BLaER1 (cell line): ENCODE measurements around the gene PSMD11.
"Not testable (repeated sequence)": the region's sequence is repeated elsewhere in the genome, so short reads cannot be mapped to it uniquely, and the experiment has no call there.

Source experiments
- H3K27ac ChIP-seq: shearing (Covaris generic); formaldehyde crosslinking; 2 replicates; pipeline ENCODE4 v1.8.1; 2022
- H3K27me3 ChIP-seq: shearing (Covaris generic); formaldehyde crosslinking; 2 replicates; pipeline ENCODE4 v1.8.1; 2022
- H3K36me3 ChIP-seq: shearing (Covaris generic); formaldehyde crosslinking; 2 replicates; pipeline ENCODE4 v1.8.1; 2022
- H3K4me1 ChIP-seq: shearing (Covaris generic); formaldehyde crosslinking; 2 replicates; pipeline ENCODE4 v1.8.1; 2022
- H3K4me2 ChIP-seq: shearing (Covaris generic); formaldehyde crosslinking; 2 replicates; pipeline ENCODE4 v1.8.1; 2022
- H3K4me3 ChIP-seq: shearing (Covaris generic); formaldehyde crosslinking; 2 replicates; pipeline ENCODE4 v1.8.1; 2022
- H3K9ac ChIP-seq: shearing (Covaris generic); formaldehyde crosslinking; 2 replicates; pipeline ENCODE4 v1.8.1; 2022
- H3K9me3 ChIP-seq: shearing (Covaris generic); formaldehyde crosslinking; 2 replicates; pipeline ENCODE4 v1.8.1; 2022
- H4K20me1 ChIP-seq: shearing (Covaris generic); formaldehyde crosslinking; 2 replicates; pipeline ENCODE4 v1.8.1; 2022
- Cebpa-rat ChIP-seq: shearing (Covaris generic); IDR thresholded peaks from 2 replicates; pipeline ENCODE4 v1.8.1; 2022

The PSMD11 gene

GRCh38 chr17:32518646-32519227, 74.4 kb downstream of the PSMD11 start:
- H3K4me2 ChIP-seq, result peak overlapping the region; percentile 94
- H3K9ac ChIP-seq, result peak overlapping the region; percentile 53; the same call in 1 of the 2 replicates
- no peak for TF ChIP-seq Cebpa-rat
- H3K9me3 ChIP-seq, result no peaks in the 10 kb centered on the region
- no peaks in the 10 kb centered on the region for H3K36me3 ChIP-seq
- peaks cover 88% of the 10 kb centered on the region for H3K4me1 ChIP-seq
- H3K4me3 ChIP-seq, result peak overlapping the region; percentile 65
- H4K20me1 ChIP-seq, result no peaks in the 10 kb centered on the region
- peak overlapping the region; percentile 61 for H3K27ac ChIP-seq
- H3K27me3 ChIP-seq, result no peaks in the 10 kb centered on the region

- H3K4me3 ChIP-seq, result peak overlapping the region; percentile 65
- no peaks in the 10 kb centered on the region for H3K27me3 ChIP-seq
- H3K9ac ChIP-seq, result peak overlapping the region; percentile 53
- H3K36me3 ChIP-seq, result no peaks in the 10 kb centered on the region
- H3K4me2 ChIP-seq, result peak overlapping the region; percentile 94
- no peaks in the 10 kb centered on the region for H4K20me1 ChIP-seq
- TF ChIP-seq Cebpa-rat, result no peak
- H3K9me3 ChIP-seq, result no peaks in the 10 kb centered on the region
- peaks cover 95% of the 10 kb centered on the region for H3K4me1 ChIP-seq
- peak overlapping the region; percentile 61 for H3K27ac ChIP-seq
These were observed 75.2 kb downstream of the PSMD11 start for GRCh38 chr17:32519228-32520103.

DNA sequence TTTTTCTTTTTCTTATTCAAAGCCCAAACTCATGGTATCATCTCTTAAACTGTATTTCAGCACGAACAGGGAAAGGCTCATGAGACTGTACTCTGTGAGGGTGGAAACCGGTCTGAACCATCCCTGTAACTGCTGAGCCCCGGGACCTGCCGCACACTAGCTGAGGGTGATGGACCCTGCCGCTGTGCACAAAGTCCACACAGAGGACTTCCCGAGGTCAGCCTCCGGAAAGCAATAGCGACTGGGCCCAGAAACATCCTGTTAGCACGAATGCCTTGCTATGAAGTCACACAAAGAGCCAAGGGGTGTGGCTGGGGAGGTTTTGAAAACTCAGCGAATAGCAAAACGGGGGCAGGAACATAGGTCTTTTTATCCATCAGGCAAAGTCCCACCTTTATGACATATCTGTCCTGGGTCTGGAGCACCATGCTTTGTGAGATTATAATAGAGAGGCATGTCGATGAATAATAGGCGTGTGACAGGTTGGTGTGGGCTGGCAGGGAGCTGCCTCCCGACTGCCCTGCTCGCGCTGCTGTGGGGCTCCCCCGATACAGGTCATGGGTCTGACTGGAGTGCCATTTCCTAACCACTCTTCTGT, 75.9 kb downstream of the PSMD11 start:
- H3K27ac ChIP-seq, result peak overlapping the region; percentile 61
- H4K20me1 ChIP-seq, result no peaks in the 10 kb centered on the region
- H3K36me3 ChIP-seq, result no peaks in the 10 kb centered on the region
- peak overlapping the region; percentile 53; the same call in 1 of the 2 replicates for H3K9ac ChIP-seq
- no peaks in the 10 kb centered on the region for H3K9me3 ChIP-seq
- H3K27me3 ChIP-seq, result no peaks in the 10 kb centered on the region
- TF ChIP-seq Cebpa-rat, result no peak
- H3K4me2 ChIP-seq, result peak overlapping the region; percentile 94
- peaks cover 97% of the 10 kb centered on the region for H3K4me1 ChIP-seq
- H3K4me3 ChIP-seq, result peak overlapping the region; percentile 65

GRCh38 chr17:32520737-32521404, 76.6 kb downstream of the PSMD11 start:
- H3K9ac ChIP-seq, result no peak overlapping the region
- no peaks in the 10 kb centered on the region for H4K20me1 ChIP-seq
- no peak overlapping the region for H3K4me3 ChIP-seq
- H3K4me1 ChIP-seq, result peaks cover 97% of the 10 kb centered on the region
- H3K27ac ChIP-seq, result no peak overlapping the region
- H3K27me3 ChIP-seq, result no peaks in the 10 kb centered on the region
- no peak for TF ChIP-seq Cebpa-rat
- H3K36me3 ChIP-seq, result no peaks in the 10 kb centered on the region
- H3K4me2 ChIP-seq, result peak overlapping the region; percentile 94
- H3K9me3 ChIP-seq, result no peaks in the 10 kb centered on the region

GRCh38 chr17:32523017-32523680, 78.8 kb downstream of the PSMD11 start:
- TF ChIP-seq Cebpa-rat, result no peak
- peak overlapping the region; percentile 30; the same call in 1 of the 2 replicates for H3K9ac ChIP-seq
- peak overlapping the region; percentile 73 for H3K4me2 ChIP-seq
- H3K27me3 ChIP-seq, result no peaks in the 10 kb centered on the region
- H3K4me3 ChIP-seq, result no peak overlapping the region; the same call in 1 of the 2 replicates
- H3K9me3 ChIP-seq, result no peaks in the 10 kb centered on the region
- H3K27ac ChIP-seq, result peak overlapping the region; percentile 81
- peaks cover 97% of the 10 kb centered on the region for H3K4me1 ChIP-seq
- no peaks in the 10 kb centered on the region for H3K36me3 ChIP-seq
- H4K20me1 ChIP-seq, result no peaks in the 10 kb centered on the region

DNA sequence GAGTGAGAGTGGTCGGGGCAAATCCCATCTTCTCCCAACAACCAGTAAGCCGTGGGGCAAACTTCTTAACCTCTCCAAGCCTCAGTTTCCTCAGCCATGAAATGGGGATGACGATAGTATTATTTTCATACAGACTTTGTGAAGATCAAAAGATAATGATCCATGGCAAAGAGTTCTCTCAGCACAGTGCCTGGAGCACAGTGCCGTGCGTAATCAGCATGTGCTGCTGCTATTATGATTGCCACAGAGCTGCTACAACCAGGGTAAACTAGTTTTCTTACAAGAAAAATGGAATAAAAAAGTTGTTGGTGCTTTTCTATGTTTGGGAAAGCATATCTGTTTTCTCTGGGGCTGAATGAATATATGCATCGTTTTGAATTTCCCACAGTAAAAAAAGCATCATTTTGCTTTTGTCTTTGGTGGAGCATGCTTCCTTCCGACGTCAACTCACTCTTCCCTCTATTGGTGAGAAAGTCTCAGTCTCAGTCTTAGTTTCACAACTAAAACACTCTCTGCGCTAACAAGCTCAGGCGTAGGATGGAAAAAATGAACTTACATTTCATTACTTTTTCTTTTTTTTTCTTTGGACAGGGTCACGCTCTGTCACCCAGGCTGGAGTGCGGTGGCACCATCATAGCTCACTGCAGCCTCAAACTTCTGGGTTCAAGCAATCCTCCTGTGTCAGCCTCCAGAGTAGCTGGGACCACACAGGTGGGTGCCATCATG, 79.7 kb downstream of the PSMD11 start:
- Histone ChIP-seq H3K27ac (peak overlapping the region; percentile 81), H3K27me3 (no peaks in the 10 kb centered on the region), H3K9ac (peak overlapping the region; percentile 34; the same call in 1 of the 2 replicates), H3K4me2 (peak overlapping the region; percentile 73), H4K20me1 (no peaks in the 10 kb centered on the region), H3K36me3 (no peaks in the 10 kb centered on the region), H3K9me3 (no peaks in the 10 kb centered on the region), H3K4me3 (peak overlapping the region; percentile 32; the same call in 1 of the 2 replicates), H3K4me1 (peaks cover 97% of the 10 kb centered on the region)
- TF ChIP-seq Cebpa-rat, result no peak

GRCh38 chr17:32524553-32524880, 80.2 kb downstream of the PSMD11 start:
- Histone ChIP-seq H3K9ac (peak overlapping the region; percentile 34), H3K27ac (peak overlapping the region; percentile 81), H3K4me2 (peak overlapping the region; percentile 73), H3K4me1 (peaks cover 100% of the 10 kb centered on the region)
- H3K4me3 ChIP-seq, H3K27me3 ChIP-seq, H4K20me1 ChIP-seq, H3K36me3 ChIP-seq, H3K9me3 ChIP-seq: not testable (repeated sequence)

DNA sequence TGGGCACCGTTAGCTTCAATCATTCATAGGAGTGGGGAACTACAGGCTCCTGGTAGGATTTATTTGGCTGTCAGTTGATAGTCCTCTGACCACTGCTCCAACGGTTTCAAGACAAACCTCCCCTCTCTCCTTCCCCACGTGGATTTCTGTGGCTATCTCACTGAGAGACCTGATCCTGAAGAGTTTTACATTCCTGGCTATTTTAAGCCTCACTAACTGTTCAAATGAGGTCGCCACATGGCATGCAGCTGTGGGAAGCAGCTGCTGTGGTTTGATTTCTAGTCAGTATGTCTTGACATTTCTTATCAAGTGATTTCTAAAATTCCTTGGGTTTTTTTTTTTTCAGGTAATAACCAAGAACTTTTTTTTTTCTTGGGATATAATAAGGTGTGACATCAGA, 80.8 kb downstream of the PSMD11 start:
- Histone ChIP-seq H3K27me3 (no peaks in the 10 kb centered on the region), H3K36me3 (no peaks in the 10 kb centered on the region), H4K20me1 (no peaks in the 10 kb centered on the region), H3K4me2 (peak overlapping the region; percentile 73), H3K4me1 (peaks cover 100% of the 10 kb centered on the region), H3K4me3 (no peak overlapping the region; the same call in 1 of the 2 replicates), H3K9me3 (no peaks in the 10 kb centered on the region), H3K9ac (peak overlapping the region; percentile 34), H3K27ac (peak overlapping the region; percentile 81)
- no peak for TF ChIP-seq Cebpa-rat

- Histone ChIP-seq H3K4me1 (peaks cover 80% of the 10 kb centered on the region), H3K36me3 (no peaks in the 10 kb centered on the region), H3K27ac (peak overlapping the region; percentile 81), H3K4me3 (no peak overlapping the region), H3K4me2 (peak overlapping the region; percentile 73; the same call in 1 of the 2 replicates), H3K9ac (no peak overlapping the region), H3K9me3 (no peaks in the 10 kb centered on the region), H3K27me3 (no peaks in the 10 kb centered on the region), H4K20me1 (no peaks in the 10 kb centered on the region)
- no peak for TF ChIP-seq Cebpa-rat
These were observed 82.8 kb downstream of the PSMD11 start for GRCh38 chr17:32527146-32527545.
